Right lobe of liver (tissue), 4 donors: ENCODE results near the gene RNLS.

Source experiments
- POLR2A ChIP-seq: fragments of 450-650 bp; IDR thresholded peaks from one replicate; pipeline ENCODE4 v1.6.1; 2017; ENCODE audit warnings: antibody characterized with exemption, mild to moderate bottlenecking
- TF ChIP-seq, protein P1 (sequence below), 4 donors: fragments of 200-600 bp in 3 of 4; fragments of 450-650 bp in 1 of 4; IDR thresholded peaks; one replicate each; pipeline versions ENCODE4 v1.5.1 to v1.8.0; 2016 to 2022; ENCODE audit warnings: antibody characterized with exemption in 4 of 4, mild to moderate bottlenecking in 2 of 4
- donor health status: DM: no; HTN: no; CAD: no.
- donor health status: DM: no; HTN: no; CAD: no.
- donor health status: DM: no; HTN: yes; CAD: no.

GRCh38 chr10:88418871-88419270 is 164.2 kb downstream of the RNLS start:
- TF ChIP-seq, protein P1, sequence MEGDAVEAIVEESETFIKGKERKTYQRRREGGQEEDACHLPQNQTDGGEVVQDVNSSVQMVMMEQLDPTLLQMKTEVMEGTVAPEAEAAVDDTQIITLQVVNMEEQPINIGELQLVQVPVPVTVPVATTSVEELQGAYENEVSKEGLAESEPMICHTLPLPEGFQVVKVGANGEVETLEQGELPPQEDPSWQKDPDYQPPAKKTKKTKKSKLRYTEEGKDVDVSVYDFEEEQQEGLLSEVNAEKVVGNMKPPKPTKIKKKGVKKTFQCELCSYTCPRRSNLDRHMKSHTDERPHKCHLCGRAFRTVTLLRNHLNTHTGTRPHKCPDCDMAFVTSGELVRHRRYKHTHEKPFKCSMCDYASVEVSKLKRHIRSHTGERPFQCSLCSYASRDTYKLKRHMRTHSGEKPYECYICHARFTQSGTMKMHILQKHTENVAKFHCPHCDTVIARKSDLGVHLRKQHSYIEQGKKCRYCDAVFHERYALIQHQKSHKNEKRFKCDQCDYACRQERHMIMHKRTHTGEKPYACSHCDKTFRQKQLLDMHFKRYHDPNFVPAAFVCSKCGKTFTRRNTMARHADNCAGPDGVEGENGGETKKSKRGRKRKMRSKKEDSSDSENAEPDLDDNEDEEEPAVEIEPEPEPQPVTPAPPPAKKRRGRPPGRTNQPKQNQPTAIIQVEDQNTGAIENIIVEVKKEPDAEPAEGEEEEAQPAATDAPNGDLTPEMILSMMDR (IDR thresholded peaks at IDR 0.05): no peak
- no peak for TF ChIP-seq POLR2A
